GM21528 (cell line): Measurements from ENCODE around the gene SLCO2B1.
"Not testable (repeated sequence)": the region's sequence is repeated elsewhere in the genome, so short reads cannot be mapped to it uniquely, and the experiment has no call there.

Experiments
- ATAC-seq: cut with Tn5 transposase; IDR thresholded peaks from one replicate; pipeline ENCODE4 v1.9.1; 2021; ENCODE audit warnings: mild to moderate bottlenecking, moderate library complexity; ENCODE audit not compliant: unreplicated experiment, low FRiP score

SLCO2B1 gene

GRCh38 chr11:75150879-75151278 lies at the start of gene SLCO2B1:
SLCO2B1 (plus strand) TSS chr11:75151107; CDS start chr11:75151382, 275 bp downstream.
- no peak for ATAC-seq

- no peak for ATAC-seq
Measured at GRCh38 chr11:75101424-75102128, 49.3 kb upstream of the SLCO2B1 start.

- no peak for ATAC-seq
Measured at GRCh38 chr11:75103380-75104026, 47.4 kb upstream of the SLCO2B1 start.

- no peak for ATAC-seq
Measured at GRCh38 chr11:75105462-75105925, 45.4 kb upstream of the SLCO2B1 start.

- not testable (repeated sequence) for ATAC-seq
Measured at GRCh38 chr11:75105967-75106681, 44.8 kb upstream of the SLCO2B1 start.

GRCh38 chr11:75107187-75107586 lies 43.7 kb upstream of the SLCO2B1 start:
- ATAC-seq = no peak

- no peak for ATAC-seq
Measured at GRCh38 chr11:75112200-75112599, 38.7 kb upstream of the SLCO2B1 start.

GRCh38 chr11:75113030-75113429 lies 37.9 kb upstream of the SLCO2B1 start:
- ATAC-seq = no peak

GRCh38 chr11:75114465-75114864 lies 36.4 kb upstream of the SLCO2B1 start:
- ATAC-seq = no peak

- ATAC-seq = no peak
Measured at GRCh38 chr11:75118577-75118976, 32.3 kb upstream of the SLCO2B1 start.

- no peak for ATAC-seq
Measured at GRCh38 chr11:75126564-75126963, 24.3 kb upstream of the SLCO2B1 start.

GRCh38 chr11:75132080-75132479 lies 18.8 kb upstream of the SLCO2B1 start:
- no peak for ATAC-seq

GRCh38 chr11:75133976-75134375 lies 16.9 kb upstream of the SLCO2B1 start:
- no peak for ATAC-seq

GRCh38 chr11:75135021-75135650 lies 15.8 kb upstream of the SLCO2B1 start:
- no peak for ATAC-seq

GRCh38 chr11:75135651-75136050 lies 15.3 kb upstream of the SLCO2B1 start:
- ATAC-seq = no peak

- ATAC-seq = no peak
Measured at GRCh38 chr11:75140269-75141138, 10.4 kb upstream of the SLCO2B1 start.

GRCh38 chr11:75141166-75141565 lies 9.7 kb upstream of the SLCO2B1 start:
- ATAC-seq = no peak

- no peak for ATAC-seq
Measured at GRCh38 chr11:75142714-75143419, 8.0 kb upstream of the SLCO2B1 start.

GRCh38 chr11:75143420-75143731 lies 7.5 kb upstream of the SLCO2B1 start:
- ATAC-seq = no peak

- ATAC-seq = no peak
Measured at GRCh38 chr11:75144716-75145014, 6.2 kb upstream of the SLCO2B1 start.
